Uterus (tissue), 4 donors: Measurements from ENCODE around the gene BANK1. TPM values are rescaled to one million over a fixed set of nuclear protein-coding genes. Genes with fewer than 3 reads are reported as not detected.

Experiments
- DNase-seq, 2 donors: peaks; one replicate each; pipeline ENCODE4 v3.0.0-alpha.2; 2019 to 2020
- H3K27ac ChIP-seq, 2 donors: fragments of 200-600 bp; sonication (generic); 1 replicate in 1 of 2; 2 replicates in 1 of 2; pipeline ENCODE4 v1.5.1; 2016 to 2018
- H3K27me3 ChIP-seq, 2 donors: fragments of 200-600 bp; sonication (generic); one replicate each; pipeline ENCODE4 v1.5.1; 2018 to 2019; ENCODE audit warnings: control low read depth in 1 of 2
- H3K36me3 ChIP-seq, 2 donors: fragments of 200-600 bp; sonication (generic); one replicate each; pipeline ENCODE4 v1.5.1; 2019; ENCODE audit warnings: control low read depth in 1 of 2
- H3K4me1 ChIP-seq, 2 donors: fragments of 200-600 bp; sonication (generic); one replicate each; pipeline ENCODE4 v1.5.1; 2018 to 2019; ENCODE audit warnings: control low read depth in 1 of 2
- H3K4me3 ChIP-seq, 2 donors: fragments of 200-600 bp; sonication (generic); 1 replicate in 1 of 2; 2 replicates in 1 of 2; pipeline ENCODE4 v1.5.1; 2018 to 2019; ENCODE audit warnings: mild to moderate bottlenecking in 1 of 2
- H3K9me3 ChIP-seq, 2 donors: fragments of 200-600 bp; sonication (generic); one replicate each; pipeline ENCODE4 v1.5.1; 2019; ENCODE audit warnings: control low read depth in 1 of 2
- POLR2A ChIP-seq, 2 donors: fragments of 450-650 bp; IDR thresholded peaks; one replicate each; pipeline ENCODE4 v1.6.1; 2016; ENCODE audit warnings: antibody characterized with exemption in 2 of 2, mild to moderate bottlenecking in 1 of 2, moderate library complexity in 1 of 2
- intact Hi-C: fragments of 100-400 bp; cut with DNase I; formaldehyde crosslinking; loops from one replicate; pipeline ENCODE4 v1.15.1; 2023; ENCODE audit warnings: low total_unique reads
- total RNA-seq, 4 donors: library from RNA; depleted of rRNA in 3 of 4; stranded (reverse); fragments of >200 nt in 3 of 4; gene quantifications; one replicate each; pipeline versions ENCODE4 v1.1.0 to v1.2.4, GENCODE V29; 2014 to 2023
- TF ChIP-seq, protein P1 (sequence below), 4 experiments: fragments of 200-600 bp in 2 of 4; fragments of 450-650 bp in 2 of 4; sonication (generic) in 2 of 4; IDR thresholded peaks; one replicate each; pipeline ENCODE4 v1.5.1; 2016 to 2019; ENCODE audit warnings: antibody characterized with exemption in 4 of 4, mild to moderate bottlenecking in 2 of 4, moderate library complexity in 1 of 4
- donor health status: DM: yes; HTN: yes; CAD: no.

Gene BANK1
- total RNA-seq, 4 donors from 2014 or later = 0.49 to 3.1 (median 0.59) TPM; not detected in 1

DNA sequence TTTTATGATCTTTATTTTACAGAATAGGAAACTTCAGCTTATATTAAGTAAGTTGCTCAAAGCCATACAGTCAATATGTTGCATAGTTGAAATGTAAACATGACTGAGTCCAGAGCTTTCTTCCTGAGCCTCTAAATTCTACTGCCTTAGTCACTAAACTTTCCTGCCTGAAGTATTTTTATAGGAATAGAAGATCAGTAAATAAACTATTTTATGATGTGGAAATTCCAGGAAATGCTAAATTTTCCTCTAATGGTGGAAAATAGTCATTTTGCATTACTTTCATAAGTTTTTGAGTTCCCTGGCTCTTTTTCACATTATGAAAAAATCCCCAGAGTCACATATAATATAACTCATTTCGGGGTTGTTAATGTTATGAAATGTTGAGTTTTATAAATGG, 182.8 kb downstream of the BANK1 start:
- Histone ChIP-seq H3K4me1 (no peaks in the 10 kb centered on the region), H3K4me3 (no peak overlapping the region), H3K9me3 (no peaks in the 10 kb centered on the region), H3K36me3 (no peaks in the 10 kb centered on the region), H3K27me3 (no peaks in the 10 kb centered on the region), H3K27ac (no peak overlapping the region)
- TF ChIP-seq POLR2A (IDR thresholded peaks at IDR 0.05) = no peak
- TF ChIP-seq, protein P1, sequence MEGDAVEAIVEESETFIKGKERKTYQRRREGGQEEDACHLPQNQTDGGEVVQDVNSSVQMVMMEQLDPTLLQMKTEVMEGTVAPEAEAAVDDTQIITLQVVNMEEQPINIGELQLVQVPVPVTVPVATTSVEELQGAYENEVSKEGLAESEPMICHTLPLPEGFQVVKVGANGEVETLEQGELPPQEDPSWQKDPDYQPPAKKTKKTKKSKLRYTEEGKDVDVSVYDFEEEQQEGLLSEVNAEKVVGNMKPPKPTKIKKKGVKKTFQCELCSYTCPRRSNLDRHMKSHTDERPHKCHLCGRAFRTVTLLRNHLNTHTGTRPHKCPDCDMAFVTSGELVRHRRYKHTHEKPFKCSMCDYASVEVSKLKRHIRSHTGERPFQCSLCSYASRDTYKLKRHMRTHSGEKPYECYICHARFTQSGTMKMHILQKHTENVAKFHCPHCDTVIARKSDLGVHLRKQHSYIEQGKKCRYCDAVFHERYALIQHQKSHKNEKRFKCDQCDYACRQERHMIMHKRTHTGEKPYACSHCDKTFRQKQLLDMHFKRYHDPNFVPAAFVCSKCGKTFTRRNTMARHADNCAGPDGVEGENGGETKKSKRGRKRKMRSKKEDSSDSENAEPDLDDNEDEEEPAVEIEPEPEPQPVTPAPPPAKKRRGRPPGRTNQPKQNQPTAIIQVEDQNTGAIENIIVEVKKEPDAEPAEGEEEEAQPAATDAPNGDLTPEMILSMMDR (IDR thresholded peaks at IDR 0.05) = no peak
- no peak for DNase-seq
- intact Hi-C loops = no loop called here

DNA sequence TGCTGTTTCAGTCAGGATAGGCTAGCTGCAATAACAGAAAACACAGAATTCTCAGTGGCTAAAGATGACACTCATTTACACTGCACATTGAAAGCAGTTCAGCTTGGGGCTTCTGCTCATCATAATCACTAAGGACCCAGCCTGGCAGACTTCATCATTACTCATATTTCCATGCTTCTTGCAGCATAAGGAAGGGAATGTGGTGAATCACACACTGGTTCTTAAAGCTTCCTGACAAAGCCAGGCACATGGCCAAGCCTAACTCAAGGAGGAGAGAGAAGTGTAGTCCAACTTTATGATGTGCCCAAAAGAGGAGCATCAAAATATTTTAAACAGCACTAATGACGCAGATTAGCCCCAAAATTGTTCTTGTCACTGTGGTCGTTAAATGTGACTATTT, 186.5 kb downstream of the BANK1 start:
- TF ChIP-seq POLR2A (IDR thresholded peaks at IDR 0.05) = no peak
- TF ChIP-seq, protein P1 (IDR thresholded peaks at IDR 0.05) = no peak
- Histone ChIP-seq H3K4me1 (no peaks in the 10 kb centered on the region), H3K36me3 (no peaks in the 10 kb centered on the region), H3K27me3 (no peaks in the 10 kb centered on the region), H3K4me3 (no peak overlapping the region), H3K9me3 (no peaks in the 10 kb centered on the region), H3K27ac (no peak overlapping the region)
- intact Hi-C loops = no loop called here
- no peak for DNase-seq

DNA sequence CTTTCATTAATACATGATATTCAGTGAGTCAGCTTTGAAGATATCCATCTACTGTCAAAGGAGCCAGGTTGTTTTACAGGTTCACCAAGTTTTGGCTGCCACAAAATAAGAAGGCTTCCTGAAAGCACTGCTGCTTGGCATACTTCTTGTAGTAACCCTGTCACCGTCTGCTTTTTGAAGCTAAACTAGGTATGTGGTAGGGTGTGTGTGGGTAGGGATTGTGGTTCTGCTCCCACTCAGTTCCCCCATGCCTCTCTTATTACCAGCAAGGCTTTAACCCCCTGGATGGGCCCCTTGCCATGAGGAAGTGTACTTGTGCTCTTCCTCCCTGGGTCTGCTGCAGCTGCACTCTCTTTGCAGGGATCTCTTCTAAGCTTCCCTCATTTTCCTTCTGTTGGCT, 191.2 kb downstream of the BANK1 start:
- Histone ChIP-seq H3K4me3 (no peak overlapping the region), H3K9me3 (no peaks in the 10 kb centered on the region), H3K27ac (no peak overlapping the region), H3K36me3 (no peaks in the 10 kb centered on the region), H3K27me3 (no peaks in the 10 kb centered on the region), H3K4me1 (no peaks in the 10 kb centered on the region)
- no peak for DNase-seq
- intact Hi-C loops = no loop called here
- TF ChIP-seq, protein P1 (IDR thresholded peaks at IDR 0.05) = no peak
- no peak for TF ChIP-seq POLR2A (IDR thresholded peaks at IDR 0.05)

DNA sequence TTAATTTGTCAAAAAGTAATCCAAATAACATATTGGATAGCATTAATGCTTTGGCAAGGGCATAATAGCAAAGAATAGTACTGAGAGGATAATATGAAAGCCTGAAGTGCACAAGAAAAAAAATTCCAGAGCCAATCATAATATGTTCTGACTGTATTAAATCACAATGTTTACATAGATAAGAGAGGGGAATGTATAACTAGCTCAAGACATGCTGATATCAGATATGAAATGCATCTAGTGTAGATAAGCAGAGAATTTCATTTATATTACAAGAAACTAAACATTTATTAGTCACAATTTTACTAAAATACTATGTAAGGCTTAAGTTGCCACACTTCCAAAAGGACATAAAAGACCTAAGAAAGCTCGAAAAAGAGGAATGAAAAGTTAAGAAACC, 193.3 kb downstream of the BANK1 start:
- Histone ChIP-seq H3K9me3 (no peaks in the 10 kb centered on the region), H3K27me3 (no peaks in the 10 kb centered on the region), H3K27ac (no peak overlapping the region), H3K4me3 (no peak overlapping the region), H3K36me3 (no peaks in the 10 kb centered on the region), H3K4me1 (no peaks in the 10 kb centered on the region)
- DNase-seq = no peak
- intact Hi-C loops = no loop called here
- TF ChIP-seq, protein P1 (IDR thresholded peaks at IDR 0.05) = no peak
- TF ChIP-seq POLR2A (IDR thresholded peaks at IDR 0.05) = no peak

DNA sequence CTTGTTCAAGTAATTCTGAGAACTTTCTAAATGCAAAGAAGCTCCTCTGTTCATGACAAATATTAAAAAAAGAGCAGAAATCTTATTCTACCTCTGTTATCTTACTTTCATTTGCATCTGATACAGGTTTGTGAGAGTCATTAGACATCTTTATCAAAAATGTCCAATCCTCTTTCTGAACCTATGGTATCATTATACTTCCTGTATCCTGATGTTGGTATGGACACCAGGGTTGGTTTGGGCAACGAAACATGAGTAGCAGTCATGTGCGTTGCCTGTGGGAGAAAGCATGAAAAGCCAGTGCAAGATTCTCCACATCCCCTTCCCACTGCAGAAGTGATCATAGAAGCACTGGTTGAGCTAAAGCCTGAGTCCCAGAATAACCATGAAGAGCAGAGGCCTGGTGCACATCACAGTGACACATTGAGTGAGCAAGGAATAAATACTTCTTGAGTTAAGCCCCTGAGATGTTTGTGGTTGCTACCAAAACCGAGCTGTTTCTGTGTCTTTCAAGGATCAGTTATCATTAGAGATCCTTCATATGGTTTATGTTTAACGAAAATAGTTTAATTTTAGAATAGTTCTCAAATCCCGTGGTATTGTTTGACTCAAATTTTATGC, 197.2 kb downstream of the BANK1 start:
- TF ChIP-seq, protein P1 (IDR thresholded peaks at IDR 0.05) = no peak
- no peak for TF ChIP-seq POLR2A (IDR thresholded peaks at IDR 0.05)
- no peaks in the 10 kb centered on the region for H3K36me3 ChIP-seq
- no peak overlapping the region for H3K4me3 ChIP-seq
- no peak overlapping the region for H3K27ac ChIP-seq
- H3K9me3 ChIP-seq = no peaks in the 10 kb centered on the region
- intact Hi-C loops = no loop called here
- no peak for DNase-seq
- H3K4me1 ChIP-seq = no peaks in the 10 kb centered on the region
- no peaks in the 10 kb centered on the region for H3K27me3 ChIP-seq
